SKM-1 treated with dmso at 0.1 percent for 144 hours (cell line): Measurements from ENCODE around the gene FAM83B.

ENCODE experiments used
- DNase-seq: peaks from one replicate; lab custom pipeline; 2025; ENCODE audit not compliant: unreplicated experiment; lab: John Stamatoyannopoulos, UW

The FAM83B gene

GRCh38 chr6:54980511-54981275 lies 134.1 kb downstream of the FAM83B start:
- no peak for DNase-seq

- DNase-seq, result no peak
Measured at GRCh38 chr6:54981276-54981609, 134.7 kb downstream of the FAM83B start.

- DNase-seq, result no peak
Measured at GRCh38 chr6:54981647-54982046, 135.1 kb downstream of the FAM83B start.

- no peak for DNase-seq
Measured at GRCh38 chr6:54987633-54988290, 141.2 kb downstream of the FAM83B start.

GRCh38 chr6:54988576-54988975 lies 142.0 kb downstream of the FAM83B start:
- DNase-seq, result no peak

GRCh38 chr6:54990001-54990400 lies 143.4 kb downstream of the FAM83B start:
- DNase-seq, result no peak
